Panc1 (cell line): ENCODE measurements around the gene SLC43A1.

Experiments
- POLR2AphosphoS5 ChIP-seq: IDR thresholded peaks from 2 replicates; pipeline ENCODE4 v1.6.1; 2012; ENCODE audit warnings: mild to moderate bottlenecking, low read depth, low read length, moderate library complexity
- REST ChIP-seq, 2 experiments: IDR thresholded peaks; 2 replicates each; pipeline ENCODE4 v1.6.1; 2011 to 2012; ENCODE audit warnings: low read depth in 2 of 2, control low read depth in 1 of 2, low read length in 1 of 2, mild to moderate bottlenecking in 1 of 2, moderate library complexity in 1 of 2; ENCODE audit not compliant: insufficient read depth in 1 of 2
- SIN3A ChIP-seq: IDR thresholded peaks from 2 replicates; pipeline ENCODE4 v1.6.1; 2012; ENCODE audit warnings: low read depth, mild to moderate bottlenecking, low read length, moderate library complexity, borderline replicate concordance; ENCODE audit not compliant: insufficient read depth
- TF ChIP-seq, protein P1 (sequence below): fragments of 450-650 bp; IDR thresholded peaks from 2 replicates; pipeline ENCODE4 v1.5.1; 2017; ENCODE audit warnings: mild to moderate bottlenecking

DNA sequence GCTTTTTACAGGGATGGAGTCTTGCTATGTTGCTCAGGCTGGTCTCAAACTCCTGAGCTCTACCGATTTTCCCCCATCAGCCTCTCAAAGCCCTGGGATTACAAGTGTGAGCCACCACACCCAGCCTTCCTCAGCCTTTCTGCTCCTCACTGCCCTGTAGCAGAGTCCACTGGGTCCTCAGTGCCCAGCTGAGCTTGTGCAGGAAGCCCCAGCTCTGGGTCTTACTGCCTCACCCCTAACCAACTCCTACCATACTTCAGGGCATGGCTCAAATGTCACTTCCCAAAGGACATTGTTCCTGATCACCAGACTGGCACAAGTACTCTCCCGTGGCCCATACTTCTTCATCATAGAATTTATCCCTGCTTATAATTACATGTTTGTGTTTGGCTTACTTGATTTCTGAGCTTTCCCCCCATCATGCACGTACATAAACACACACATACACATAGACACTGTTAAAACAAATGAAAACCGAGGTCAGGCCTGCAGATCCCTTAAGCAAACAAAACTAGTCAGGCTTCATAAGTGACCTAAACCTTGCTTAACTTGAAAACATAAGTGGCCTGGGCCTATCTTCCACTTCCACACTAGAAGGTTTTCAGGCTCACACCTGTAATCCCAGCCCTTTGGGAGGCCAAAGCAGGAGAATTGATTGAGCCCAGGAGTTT is 74.6 kb downstream of the SLC43A1 start:
- TF ChIP-seq, protein P1, sequence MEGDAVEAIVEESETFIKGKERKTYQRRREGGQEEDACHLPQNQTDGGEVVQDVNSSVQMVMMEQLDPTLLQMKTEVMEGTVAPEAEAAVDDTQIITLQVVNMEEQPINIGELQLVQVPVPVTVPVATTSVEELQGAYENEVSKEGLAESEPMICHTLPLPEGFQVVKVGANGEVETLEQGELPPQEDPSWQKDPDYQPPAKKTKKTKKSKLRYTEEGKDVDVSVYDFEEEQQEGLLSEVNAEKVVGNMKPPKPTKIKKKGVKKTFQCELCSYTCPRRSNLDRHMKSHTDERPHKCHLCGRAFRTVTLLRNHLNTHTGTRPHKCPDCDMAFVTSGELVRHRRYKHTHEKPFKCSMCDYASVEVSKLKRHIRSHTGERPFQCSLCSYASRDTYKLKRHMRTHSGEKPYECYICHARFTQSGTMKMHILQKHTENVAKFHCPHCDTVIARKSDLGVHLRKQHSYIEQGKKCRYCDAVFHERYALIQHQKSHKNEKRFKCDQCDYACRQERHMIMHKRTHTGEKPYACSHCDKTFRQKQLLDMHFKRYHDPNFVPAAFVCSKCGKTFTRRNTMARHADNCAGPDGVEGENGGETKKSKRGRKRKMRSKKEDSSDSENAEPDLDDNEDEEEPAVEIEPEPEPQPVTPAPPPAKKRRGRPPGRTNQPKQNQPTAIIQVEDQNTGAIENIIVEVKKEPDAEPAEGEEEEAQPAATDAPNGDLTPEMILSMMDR: no peak
- TF ChIP-seq SIN3A: no peak
- TF ChIP-seq REST (IDR thresholded peaks at IDR 0.05; ENCODE audit: insufficient read depth in 1 of 2, low read depth in 2 of 2, low read length in 1 of 2): no peak
- no peak for TF ChIP-seq POLR2AphosphoS5
